IMR-90 (cell line): ENCODE data around the gene IGDCC3. TPM values are rescaled to one million over a fixed set of nuclear protein-coding genes. Genes with fewer than 3 reads are reported as not detected.

Experiments
- ATAC-seq: fragments of 200-7000 bp; cut with Tn5 transposase; 2 replicates; pipeline ENCODE4 v1.9.1; 2020; ENCODE audit warnings: low read depth, mild to moderate bottlenecking, moderate library complexity
- BruUV-seq: library from RNA; stranded (reverse); fragments of 400-500 nt; replicated peaks from 2 replicates; lab custom pipeline; 2021; lab: Mats Ljungman, UMichigan
- CTCF ChIA-PET: fragments of 300-600 bp; formaldehyde crosslinking; extraction: SDS; loops from one replicate; lab custom pipeline; 2021; ENCODE audit warnings: antibody characterized with exemption; lab: Yijun Ruan, JAX
- POLR2A ChIA-PET: fragments of 300-600 bp; sonication (Branson Sonifier 250); formaldehyde crosslinking; loops from one replicate; lab custom pipeline; 2022; ENCODE audit warnings: antibody characterized with exemption; ENCODE audit not compliant: unreplicated experiment; lab: Charles Lee
- DNase-seq: peaks from one replicate; pipeline ENCODE4 v3.0.0; 2013
- H2AFZ ChIP-seq: replicated peaks from 2 replicates; pipeline ENCODE3; 2013; ENCODE audit warnings: low read length, mild to moderate bottlenecking; ENCODE audit not compliant: poor library complexity
- H2AK5ac ChIP-seq: 2 replicates; pipeline ENCODE4 v1.6.1; 2013; ENCODE audit warnings: low read depth, low read length, inconsistent platforms
- H2AK9ac ChIP-seq: replicated peaks from 2 replicates; pipeline ENCODE3; 2013; ENCODE audit warnings: mild to moderate bottlenecking, low read depth, low read length, moderate library complexity; ENCODE audit not compliant: poor library complexity
- H2BK120ac ChIP-seq: 2 replicates; pipeline ENCODE4 v1.6.1; 2013; ENCODE audit warnings: low read depth, low read length, inconsistent platforms
- H2BK15ac ChIP-seq: 3 replicates; pipeline ENCODE4 v1.6.1; 2013; ENCODE audit warnings: low read depth, low read length, inconsistent platforms
- H2BK20ac ChIP-seq: 2 replicates; pipeline ENCODE4 v1.6.1; 2013; ENCODE audit warnings: low read depth, mild to moderate bottlenecking, inconsistent platforms, low read length, moderate library complexity
- H2BK5ac ChIP-seq: 2 replicates; pipeline ENCODE4 v1.6.1; 2013; ENCODE audit warnings: mild to moderate bottlenecking, low read depth, low read length, inconsistent platforms; ENCODE audit not compliant: poor library complexity, severe bottlenecking
- H3K14ac ChIP-seq: replicated peaks from 2 replicates; pipeline ENCODE4 v1.6.1; 2013; ENCODE audit warnings: low read depth, low read length, inconsistent platforms
- H3K18ac ChIP-seq: 2 replicates; pipeline ENCODE4 v1.6.1; 2013; ENCODE audit warnings: low read depth, low read length, control low read depth
- H3K23ac ChIP-seq: 2 replicates; pipeline ENCODE4 v1.6.1; 2013; ENCODE audit warnings: low read depth, low read length, inconsistent platforms
- H3K27ac ChIP-seq: 2 replicates; pipeline ENCODE4 v1.5.1; 2013; ENCODE audit warnings: mild to moderate bottlenecking, control low read depth, low read length; ENCODE audit not compliant: insufficient read depth
- H3K27me3 ChIP-seq: 2 replicates; pipeline ENCODE4 v1.6.1; 2013; ENCODE audit warnings: low read length; ENCODE audit not compliant: control insufficient read depth, insufficient read depth
- H3K36me3 ChIP-seq: 2 replicates; pipeline ENCODE4 v1.6.1; 2013; ENCODE audit warnings: low read length, mixed read lengths; ENCODE audit not compliant: control insufficient read depth, insufficient read depth
- H3K4ac ChIP-seq: 2 replicates; pipeline ENCODE4 v1.6.1; 2013; ENCODE audit warnings: low read depth, low read length, inconsistent platforms
- H3K4me1 ChIP-seq: 2 replicates; pipeline ENCODE4 v1.6.1; 2013; ENCODE audit warnings: low read length, mixed read lengths; ENCODE audit not compliant: control insufficient read depth, insufficient read depth
- H3K4me2 ChIP-seq: 2 replicates; pipeline ENCODE4 v1.6.1; 2013; ENCODE audit warnings: low read depth, mild to moderate bottlenecking, control low read depth, low read length, moderate library complexity
- H3K4me3 ChIP-seq: 2 replicates; pipeline ENCODE4 v1.5.1; 2013; ENCODE audit warnings: low read depth, mild to moderate bottlenecking, control low read depth, low read length, moderate library complexity; ENCODE audit not compliant: insufficient read depth
- H3K56ac ChIP-seq: 2 replicates; pipeline ENCODE4 v1.6.1; 2013; ENCODE audit warnings: low read length, inconsistent platforms; ENCODE audit not compliant: insufficient read depth; ENCODE audit errors: extremely low read depth
- H3K79me1 ChIP-seq, 2 experiments: 2 replicates each; pipeline ENCODE4 v1.6.1; 2013; ENCODE audit warnings: low read length in 2 of 2, inconsistent platforms in 1 of 2, low read depth in 1 of 2
- H3K9ac ChIP-seq: 2 replicates; pipeline ENCODE4 v1.6.1; 2013; ENCODE audit warnings: low read depth, low read length, control low read depth
- H3K9me1 ChIP-seq: 2 replicates; pipeline ENCODE4 v1.6.1; 2013; ENCODE audit warnings: low read length, inconsistent platforms; ENCODE audit not compliant: insufficient read depth
- H3K9me3 ChIP-seq: 2 replicates; pipeline ENCODE4 v1.6.1; 2013; ENCODE audit warnings: low read length; ENCODE audit not compliant: control insufficient read depth, insufficient read depth
- H4K20me1 ChIP-seq: 2 replicates; pipeline ENCODE4 v1.6.1; 2013; ENCODE audit warnings: low read length, inconsistent platforms; ENCODE audit not compliant: insufficient read depth
- H4K5ac ChIP-seq: 2 replicates; pipeline ENCODE4 v1.6.1; 2013; ENCODE audit warnings: mild to moderate bottlenecking, low read depth, low read length, control low read depth
- H4K8ac ChIP-seq, 2 experiments: 2 replicates each; pipeline ENCODE4 v1.6.1; 2013; ENCODE audit warnings: low read depth in 2 of 2, low read length in 2 of 2, control low read depth in 1 of 2, inconsistent platforms in 1 of 2
- H4K91ac ChIP-seq: 2 replicates; pipeline ENCODE4 v1.6.1; 2013; ENCODE audit warnings: low read depth, low read length, inconsistent platforms; ENCODE audit not compliant: insufficient read depth
- BHLHE40 ChIP-seq: fragments of 150-350 bp; IDR thresholded peaks from 2 replicates; pipeline ENCODE4 v1.6.1; 2016; ENCODE audit warnings: mild to moderate bottlenecking, low read depth, low read length
- POLR2A ChIP-seq: IDR thresholded peaks from 2 replicates; pipeline ENCODE4 v1.6.1; 2012; ENCODE audit warnings: mild to moderate bottlenecking, low read depth, low read length
- WGBS, 2 experiments: methylation state at CpG; one replicate each; pipeline versions ENCODE4 v1.1.5 to v1.1.7; 2013; ENCODE audit warnings: missing lambda C conversion rate in 2 of 2; ENCODE audit not compliant: insufficient read length in 1 of 2; ENCODE audit errors: extremely low coverage in 2 of 2; 5-methylcytosine and 5-hydroxymethylcytosine counted together
- dilution Hi-C: fragments of 300-500 bp; cut with HindIII; formaldehyde crosslinking; loops from one replicate; pipeline ENCODE4 v1.14.3; 2018; ENCODE audit warnings: low sequenced_read_pairs; ENCODE audit not compliant: unreplicated experiment
- in situ Hi-C: fragments of 300-500 bp; cut with MboI; formaldehyde crosslinking; loops from 3 replicates; pipeline ENCODE4 v1.14.3; 2019; ENCODE audit warnings: low sequenced_read_pairs, inconsistent platforms, mixed read lengths
- intact Hi-C: fragments of 100-400 bp; cut with micrococcal nuclease; formaldehyde crosslinking; loops from 2 replicates; pipeline ENCODE4 v1.10.0; 2022
- polyA plus RNA-seq, 3 experiments: library from polyadenylated mRNA; depleted of rRNA; stranded (reverse); fragments of >200 nt; gene quantifications; 2 replicates each; pipeline ENCODE4 v1.2.3, GENCODE V29; 2012; ENCODE audit warnings: low replicate concordance in 1 of 3
- total RNA-seq: library from RNA; depleted of rRNA; stranded (reverse); fragments of >200 nt; gene quantifications from 2 replicates; pipeline ENCODE4 v1.2.3, GENCODE V29; 2012
- TF ChIP-seq, protein P1 (sequence below): fragments of 150-350 bp; IDR thresholded peaks from 2 replicates; pipeline ENCODE4 v1.6.1; 2017; ENCODE audit warnings: mild to moderate bottlenecking, antibody characterized with exemption, low read length, low read depth

Gene IGDCC3
- total and polyA plus RNA-seq, 2 of the 4 experiments (the other 2 are of a cell fraction) = 0.18 to 0.19 TPM

- Histone ChIP-seq H2AK5ac (no peak overlapping the region), H4K5ac (no peak overlapping the region), H3K79me1 (no peaks in the 10 kb centered on the region), H3K4ac (no peak overlapping the region; the same call in 1 of the 2 replicates), H3K9ac (no peak overlapping the region), H3K27me3 (peaks cover 65% of the 10 kb centered on the region), H3K9me1 (no peaks in the 10 kb centered on the region; the same call in 1 of the 2 replicates), H3K14ac (no peak overlapping the region), H2BK120ac (no peak overlapping the region), H4K8ac (no peak overlapping the region), H3K9me3 (no peaks in the 10 kb centered on the region), H3K18ac (no peak overlapping the region; the same call in 1 of the 2 replicates), H3K23ac (peak overlapping the region; percentile 79; the same call in 1 of the 2 replicates), H3K4me2 (peak overlapping the region; percentile 94), H3K4me1 (peaks cover 2% of the 10 kb centered on the region; the same call in 1 of the 2 replicates), H2AFZ (peak overlapping the region; percentile 87), H2AK9ac (peak overlapping the region; percentile 60), H4K91ac (no peak overlapping the region), H2BK5ac (no peak overlapping the region), H4K20me1 (peaks cover 6% of the 10 kb centered on the region; the same call in 1 of the 2 replicates), H3K27ac (no peak overlapping the region), H2BK20ac (no peak overlapping the region), H3K36me3 (no peaks in the 10 kb centered on the region), H3K56ac (no peak overlapping the region), H2BK15ac (no peak overlapping the region), H3K4me3 (peak overlapping the region; percentile 53)
- ChIA-PET CTCF (interaction anchor here (1.6 kb wide), 1 partner anchor 58 kb away, joined by 4 read pairs; no protein-coding TSS in a partner anchor), POLR2A (no interaction called here)
- 2% methylated on average over 17 of the region's 21 CpGs; no CpG with 5 or more reads in 1 of the 2 experiments for WGBS, 2 experiments
- no peak; the same call in none of the 2 replicates for ATAC-seq
- dilution Hi-C loops = no loop called here
- in situ Hi-C loops = no loop called here
- no TSS peak for BruUV-seq
- TF ChIP-seq, protein P1, sequence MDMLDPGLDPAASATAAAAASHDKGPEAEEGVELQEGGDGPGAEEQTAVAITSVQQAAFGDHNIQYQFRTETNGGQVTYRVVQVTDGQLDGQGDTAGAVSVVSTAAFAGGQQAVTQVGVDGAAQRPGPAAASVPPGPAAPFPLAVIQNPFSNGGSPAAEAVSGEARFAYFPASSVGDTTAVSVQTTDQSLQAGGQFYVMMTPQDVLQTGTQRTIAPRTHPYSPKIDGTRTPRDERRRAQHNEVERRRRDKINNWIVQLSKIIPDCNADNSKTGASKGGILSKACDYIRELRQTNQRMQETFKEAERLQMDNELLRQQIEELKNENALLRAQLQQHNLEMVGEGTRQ = peak; percentile 51; the same call in 1 of the 2 replicates
- peak; percentile 63; the same call in 1 of the 2 replicates for TF ChIP-seq BHLHE40
- no peak for TF ChIP-seq POLR2A
- DNase-seq = no peak
- intact Hi-C loops = no loop called here
These were observed 1.1 kb downstream of the IGDCC3 start for GRCh38 chr15:65376767-65377104.
